ENCODE results near the gene SPEM3.

The SPEM3 gene

DNA sequence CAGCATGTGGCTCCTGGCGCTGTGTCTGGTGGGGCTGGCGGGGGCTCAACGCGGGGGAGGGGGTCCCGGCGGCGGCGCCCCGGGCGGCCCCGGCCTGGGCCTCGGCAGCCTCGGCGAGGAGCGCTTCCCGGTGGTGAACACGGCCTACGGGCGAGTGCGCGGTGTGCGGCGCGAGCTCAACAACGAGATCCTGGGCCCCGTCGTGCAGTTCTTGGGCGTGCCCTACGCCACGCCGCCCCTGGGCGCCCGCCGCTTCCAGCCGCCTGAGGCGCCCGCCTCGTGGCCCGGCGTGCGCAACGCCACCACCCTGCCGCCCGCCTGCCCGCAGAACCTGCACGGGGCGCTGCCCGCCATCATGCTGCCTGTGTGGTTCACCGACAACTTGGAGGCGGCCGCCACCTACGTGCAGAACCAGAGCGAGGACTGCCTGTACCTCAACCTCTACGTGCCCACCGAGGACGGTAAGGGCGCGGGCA lies 20.4 kb upstream of the SPEM3 start:
- no peak for DNase-seq (ENCODE audit: low read depth)
- H3K4me3 ChIP-seq (ENCODE audit: low read depth, low read length): no peak overlapping the region
- TF ChIP-seq, protein P1, sequence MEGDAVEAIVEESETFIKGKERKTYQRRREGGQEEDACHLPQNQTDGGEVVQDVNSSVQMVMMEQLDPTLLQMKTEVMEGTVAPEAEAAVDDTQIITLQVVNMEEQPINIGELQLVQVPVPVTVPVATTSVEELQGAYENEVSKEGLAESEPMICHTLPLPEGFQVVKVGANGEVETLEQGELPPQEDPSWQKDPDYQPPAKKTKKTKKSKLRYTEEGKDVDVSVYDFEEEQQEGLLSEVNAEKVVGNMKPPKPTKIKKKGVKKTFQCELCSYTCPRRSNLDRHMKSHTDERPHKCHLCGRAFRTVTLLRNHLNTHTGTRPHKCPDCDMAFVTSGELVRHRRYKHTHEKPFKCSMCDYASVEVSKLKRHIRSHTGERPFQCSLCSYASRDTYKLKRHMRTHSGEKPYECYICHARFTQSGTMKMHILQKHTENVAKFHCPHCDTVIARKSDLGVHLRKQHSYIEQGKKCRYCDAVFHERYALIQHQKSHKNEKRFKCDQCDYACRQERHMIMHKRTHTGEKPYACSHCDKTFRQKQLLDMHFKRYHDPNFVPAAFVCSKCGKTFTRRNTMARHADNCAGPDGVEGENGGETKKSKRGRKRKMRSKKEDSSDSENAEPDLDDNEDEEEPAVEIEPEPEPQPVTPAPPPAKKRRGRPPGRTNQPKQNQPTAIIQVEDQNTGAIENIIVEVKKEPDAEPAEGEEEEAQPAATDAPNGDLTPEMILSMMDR (IDR thresholded peaks at IDR 0.05; ENCODE audit: low read depth, low read length, missing control alignments): no peak

DNA sequence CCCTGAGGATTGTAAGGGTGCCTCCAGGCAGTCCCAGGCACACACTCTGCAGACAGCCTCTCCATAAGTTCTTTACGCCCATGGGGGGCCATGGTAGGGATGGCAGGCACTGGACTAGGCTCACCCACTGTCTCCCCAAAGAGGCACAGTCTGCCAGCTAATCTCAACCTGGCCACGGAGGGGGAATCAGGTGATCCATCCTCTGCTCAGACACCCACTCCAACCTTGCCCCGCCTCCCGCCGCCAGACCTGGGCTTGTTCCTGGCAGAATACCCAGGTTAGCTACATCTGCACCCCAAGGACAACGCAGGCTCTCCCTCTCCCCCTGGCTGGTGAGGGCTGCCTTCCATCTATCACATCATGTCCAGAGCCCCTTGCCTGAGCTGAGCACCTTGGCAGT lies 19.8 kb upstream of the SPEM3 start:
- TF ChIP-seq, protein P1 (IDR thresholded peaks at IDR 0.05; ENCODE audit: low read depth, low read length, missing control alignments): no peak
- no peak overlapping the region for H3K4me3 ChIP-seq (ENCODE audit: low read depth, low read length)
- DNase-seq (ENCODE audit: low read depth): no peak

DNA sequence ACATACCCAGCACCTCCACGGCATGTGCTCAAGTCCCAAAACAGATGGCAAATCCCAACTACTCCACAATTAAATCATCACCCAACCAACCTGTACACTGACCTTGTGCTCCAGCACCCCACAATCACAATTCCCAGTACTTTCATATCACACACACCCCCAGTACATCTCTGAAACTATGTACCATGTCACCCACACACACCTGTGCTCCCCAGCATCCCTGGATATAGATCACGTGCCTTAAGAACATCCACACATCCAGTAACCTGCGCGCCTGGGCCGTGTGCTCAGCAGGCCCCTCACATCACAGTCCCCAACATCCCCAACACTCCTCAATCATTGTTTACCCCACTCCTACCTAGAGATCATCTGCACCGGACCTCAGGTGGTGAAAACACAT lies 18.9 kb upstream of the SPEM3 start:
- H3K4me3 ChIP-seq (ENCODE audit: low read depth, low read length): no peak overlapping the region
- TF ChIP-seq, protein P1 (IDR thresholded peaks at IDR 0.05; ENCODE audit: low read depth, low read length, missing control alignments): no peak
- DNase-seq (ENCODE audit: low read depth): no peak

DNA sequence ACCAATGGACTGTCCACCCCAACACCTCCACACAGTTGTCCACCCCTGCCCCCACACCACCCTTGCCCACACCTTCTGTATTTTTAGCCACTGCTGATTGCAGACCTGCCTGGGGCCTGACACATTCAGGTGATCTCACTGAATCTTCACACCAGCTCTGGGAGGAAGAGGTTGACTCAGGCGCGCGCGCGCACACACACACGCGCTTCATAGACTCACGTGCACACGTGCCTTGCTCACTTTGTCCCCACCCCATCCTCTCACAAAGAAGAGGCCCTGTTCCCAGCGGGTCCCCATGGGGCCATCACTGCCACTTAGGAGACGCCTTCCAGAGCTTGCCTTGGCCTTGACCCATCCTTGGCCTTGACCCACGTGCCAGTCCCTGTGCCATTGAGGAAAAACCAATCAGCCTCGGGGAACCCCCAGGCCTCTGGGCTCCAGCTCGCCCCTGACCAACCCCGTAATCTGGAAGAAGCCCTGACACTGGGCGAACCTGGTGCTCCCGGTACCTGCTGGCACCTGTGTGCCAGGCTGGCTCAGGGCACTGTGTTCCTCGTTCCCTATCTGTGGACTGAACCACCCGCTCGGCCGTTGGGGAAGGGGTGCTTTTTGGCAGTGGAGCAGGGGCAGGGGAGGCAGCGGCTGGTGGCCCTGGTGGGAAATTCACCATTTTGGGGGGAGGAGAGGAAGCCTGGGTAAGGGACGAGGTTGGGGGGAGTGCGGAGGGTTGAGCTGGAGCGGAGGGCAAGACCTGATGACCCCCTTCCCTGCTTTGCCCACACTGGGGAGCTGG lies 17.8 kb upstream of the SPEM3 start:
- TF ChIP-seq, protein P1 (IDR thresholded peaks at IDR 0.05; ENCODE audit: low read depth, low read length, missing control alignments): no peak
- DNase-seq (ENCODE audit: low read depth): no peak
- H3K4me3 ChIP-seq (ENCODE audit: low read depth, low read length): no peak overlapping the region

DNA sequence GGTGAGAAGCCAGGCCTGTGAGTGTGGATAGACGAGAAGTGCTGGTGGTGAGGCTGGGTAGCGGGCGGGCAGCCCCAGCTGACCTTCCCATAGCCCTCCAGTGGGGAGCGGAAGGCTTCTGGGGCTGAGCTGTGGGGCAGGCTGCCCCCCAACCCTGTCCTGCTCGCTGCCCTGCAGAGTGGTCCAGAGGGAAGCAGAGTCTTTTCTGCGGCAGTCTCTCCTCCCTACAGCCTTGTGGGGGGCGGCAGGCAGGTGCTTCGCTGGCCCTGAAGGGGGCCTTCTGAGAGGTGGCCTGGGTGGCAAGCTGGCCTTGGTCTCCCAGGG lies 17.3 kb upstream of the SPEM3 start:
- no peak for DNase-seq (ENCODE audit: low read depth)
- no peak overlapping the region for H3K4me3 ChIP-seq (ENCODE audit: low read depth, low read length)
- TF ChIP-seq, protein P1 (IDR thresholded peaks at IDR 0.05; ENCODE audit: low read depth, low read length, missing control alignments): no peak

DNA sequence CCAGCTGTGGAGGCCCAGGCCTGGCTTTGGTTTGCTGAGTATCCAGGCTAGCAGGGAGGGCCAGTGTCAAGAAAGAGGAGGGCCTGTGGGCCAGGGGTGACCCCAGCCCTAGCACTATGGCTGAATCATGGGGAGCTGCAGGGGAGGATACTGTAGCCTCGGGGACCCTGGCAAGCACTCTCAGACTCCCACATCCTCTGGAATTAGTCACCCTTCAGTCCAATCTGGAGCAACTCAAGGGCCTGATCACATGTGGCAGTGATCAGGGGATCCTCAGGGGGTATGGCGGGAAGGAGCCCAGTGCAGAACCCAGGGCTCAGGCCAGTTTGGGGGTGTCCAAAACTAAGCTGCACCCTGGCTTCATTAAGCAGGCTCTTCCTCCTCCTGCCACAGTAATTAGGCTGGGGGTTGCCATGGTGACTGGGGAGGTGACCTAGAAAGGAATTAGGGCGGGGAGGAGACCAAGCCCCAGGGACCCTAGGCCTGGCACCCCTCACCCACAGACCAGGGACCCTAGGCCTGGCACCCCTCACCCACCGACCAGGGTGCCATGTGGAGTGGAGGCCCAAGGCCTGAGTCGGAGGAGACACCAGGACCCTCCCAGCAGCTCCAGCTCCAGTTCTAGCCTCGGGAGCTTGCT lies 15.2 kb upstream of the SPEM3 start:
- no peak for DNase-seq (ENCODE audit: low read depth)
- TF ChIP-seq, protein P1 (IDR thresholded peaks at IDR 0.05; ENCODE audit: low read depth, low read length, missing control alignments): no peak

More for the DNA sequence above, 15.2 kb upstream of the SPEM3 start:
- H3K4me3 ChIP-seq (ENCODE audit: low read depth, low read length): no peak overlapping the region

Data from GM12864 (cell line).